Astrocyte (in vitro differentiated cells and primary cell): ENCODE results near the gene CCDC86.

Source experiments
- EZH2 ChIP-seq: IDR thresholded peaks from 2 replicates; pipeline ENCODE4 v1.6.1; 2012; ENCODE audit warnings: mild to moderate bottlenecking, low read length, inconsistent platforms; ENCODE audit not compliant: insufficient read depth
- TF ChIP-seq, protein P1 (sequence below): IDR thresholded peaks from 2 replicates; pipeline ENCODE4 v1.5.1; 2011; ENCODE audit warnings: low read depth, mild to moderate bottlenecking, inconsistent platforms, low read length, moderate library complexity; ENCODE audit not compliant: insufficient read depth

DNA sequence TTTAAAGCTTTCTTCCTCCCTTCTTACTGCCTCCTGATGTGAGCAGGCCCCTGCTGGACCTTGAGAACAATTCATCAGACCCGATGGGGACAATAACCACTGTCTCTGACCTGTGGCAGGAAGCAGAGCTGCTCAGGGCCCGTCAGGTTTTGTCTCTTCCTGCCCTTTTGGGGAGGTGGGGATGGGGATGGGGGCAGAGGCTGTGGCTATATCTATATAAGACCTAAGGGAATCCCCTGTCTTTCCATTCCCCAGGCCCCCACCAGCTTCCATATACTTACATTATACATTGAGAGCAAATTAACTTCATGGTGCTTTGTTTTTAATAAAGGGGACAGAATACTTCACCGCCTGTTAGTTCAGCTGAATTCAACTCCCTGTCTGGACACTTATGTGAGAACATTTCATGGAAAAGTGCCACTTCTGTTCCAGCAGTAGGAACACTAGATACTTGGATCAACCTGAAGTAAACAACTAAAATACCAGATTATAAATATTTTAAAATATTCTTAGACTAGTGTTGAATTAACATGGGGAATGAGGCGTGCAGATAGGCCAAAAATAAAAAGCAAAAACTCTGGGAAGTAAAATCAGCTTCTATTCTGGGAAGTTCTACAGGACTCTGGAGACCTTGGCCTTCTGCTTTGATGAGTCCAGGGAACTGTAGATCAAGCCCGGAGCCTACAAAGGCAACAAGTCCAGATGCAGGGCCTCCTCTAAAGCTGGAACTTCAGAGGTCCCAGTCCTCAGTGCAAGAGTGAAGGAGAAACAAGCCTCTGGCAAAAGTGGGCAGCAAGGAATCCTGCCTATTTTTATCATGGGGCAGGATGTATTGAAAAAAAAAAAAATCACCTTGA is 36.6 kb downstream of the CCDC86 start:
- TF ChIP-seq, protein P1, sequence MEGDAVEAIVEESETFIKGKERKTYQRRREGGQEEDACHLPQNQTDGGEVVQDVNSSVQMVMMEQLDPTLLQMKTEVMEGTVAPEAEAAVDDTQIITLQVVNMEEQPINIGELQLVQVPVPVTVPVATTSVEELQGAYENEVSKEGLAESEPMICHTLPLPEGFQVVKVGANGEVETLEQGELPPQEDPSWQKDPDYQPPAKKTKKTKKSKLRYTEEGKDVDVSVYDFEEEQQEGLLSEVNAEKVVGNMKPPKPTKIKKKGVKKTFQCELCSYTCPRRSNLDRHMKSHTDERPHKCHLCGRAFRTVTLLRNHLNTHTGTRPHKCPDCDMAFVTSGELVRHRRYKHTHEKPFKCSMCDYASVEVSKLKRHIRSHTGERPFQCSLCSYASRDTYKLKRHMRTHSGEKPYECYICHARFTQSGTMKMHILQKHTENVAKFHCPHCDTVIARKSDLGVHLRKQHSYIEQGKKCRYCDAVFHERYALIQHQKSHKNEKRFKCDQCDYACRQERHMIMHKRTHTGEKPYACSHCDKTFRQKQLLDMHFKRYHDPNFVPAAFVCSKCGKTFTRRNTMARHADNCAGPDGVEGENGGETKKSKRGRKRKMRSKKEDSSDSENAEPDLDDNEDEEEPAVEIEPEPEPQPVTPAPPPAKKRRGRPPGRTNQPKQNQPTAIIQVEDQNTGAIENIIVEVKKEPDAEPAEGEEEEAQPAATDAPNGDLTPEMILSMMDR = no peak
- no peak for TF ChIP-seq EZH2
